Amniotic epithelial cell (primary cell): ENCODE results near the gene RASA1.
A peak's percentile ranks its signal among the peaks of the same experiment; 100 is the strongest.

Experiments used
- DNase-seq: peaks from one replicate; pipeline ENCODE4 v3.0.0-alpha.2; 2010; ENCODE audit warnings: low read depth

Gene RASA1

GRCh38 chr5:87361031-87361445 lies 93.4 kb downstream of the RASA1 start:
- peak; percentile 92 for DNase-seq

GRCh38 chr5:87361536-87362213 lies 94.0 kb downstream of the RASA1 start:
- peak; percentile 59 for DNase-seq

- DNase-seq, result no peak
Measured at GRCh38 chr5:87367243-87367642, 99.6 kb downstream of the RASA1 start.

- no peak for DNase-seq
Measured at GRCh38 chr5:87368601-87369000, 100.9 kb downstream of the RASA1 start.

GRCh38 chr5:87369431-87369830 lies 101.7 kb downstream of the RASA1 start:
- no peak for DNase-seq

GRCh38 chr5:87372705-87373104 lies 105.0 kb downstream of the RASA1 start:
- DNase-seq, result peak; percentile 6

GRCh38 chr5:87382224-87382623 lies 114.5 kb downstream of the RASA1 start:
- no peak for DNase-seq

- DNase-seq, result peak; percentile 41
Measured at GRCh38 chr5:87383216-87383615, 115.5 kb downstream of the RASA1 start.

GRCh38 chr5:87385802-87386201 lies 118.1 kb downstream of the RASA1 start:
- DNase-seq, result no peak

GRCh38 chr5:87388129-87388528 lies 120.4 kb downstream of the RASA1 start:
- no peak for DNase-seq

GRCh38 chr5:87389296-87390034 lies 121.8 kb downstream of the RASA1 start:
- DNase-seq, result no peak

- no peak for DNase-seq
Measured at GRCh38 chr5:87390075-87390474, 122.4 kb downstream of the RASA1 start.

- DNase-seq, result no peak
Measured at GRCh38 chr5:87390576-87391199, 123.0 kb downstream of the RASA1 start.

GRCh38 chr5:87392170-87392569 lies 124.5 kb downstream of the RASA1 start:
- DNase-seq, result no peak

GRCh38 chr5:87392801-87393200 lies 125.1 kb downstream of the RASA1 start:
- no peak for DNase-seq

GRCh38 chr5:87393331-87393730 lies 125.6 kb downstream of the RASA1 start:
- DNase-seq, result peak; percentile 91

GRCh38 chr5:87394411-87395165 lies 126.9 kb downstream of the RASA1 start:
- DNase-seq, result peak; percentile 95

- no peak for DNase-seq
Measured at GRCh38 chr5:87398981-87399614, 131.4 kb downstream of the RASA1 start.

- DNase-seq, result no peak
Measured at GRCh38 chr5:87399720-87400119, 132.0 kb downstream of the RASA1 start.

GRCh38 chr5:87400305-87400899 lies 132.7 kb downstream of the RASA1 start:
- DNase-seq, result peak; percentile 46

- DNase-seq, result no peak
Measured at GRCh38 chr5:87401626-87402025, 133.9 kb downstream of the RASA1 start.

- DNase-seq, result no peak
Measured at GRCh38 chr5:87403409-87403808, 135.7 kb downstream of the RASA1 start.
